Nephron progenitor cell (in vitro differentiated cells): ENCODE measurements around the gene CHIT1.
A peak's percentile ranks its signal among the peaks of the same experiment; 100 is the strongest.

Experiments used
- DNase-seq: peaks from one replicate; pipeline ENCODE4 v3.0.0; 2021
- H3K27ac Mint-ChIP-seq: 2 replicates; pipeline ENCODE4 v1.8.0; 2021; ENCODE audit warnings: mild to moderate bottlenecking, moderate library complexity, mixed read lengths
- H3K27me3 Mint-ChIP-seq: 2 replicates; pipeline ENCODE4 v1.8.0; 2021; ENCODE audit warnings: mild to moderate bottlenecking, low read depth, mixed read lengths; ENCODE audit not compliant: poor library complexity
- H3K36me3 Mint-ChIP-seq: 2 replicates; pipeline ENCODE4 v1.8.0; 2021; ENCODE audit warnings: low read depth, mixed read lengths
- H3K4me1 Mint-ChIP-seq: 2 replicates; pipeline ENCODE4 v1.8.0; 2021; ENCODE audit warnings: mixed read lengths
- H3K4me3 Mint-ChIP-seq: 2 replicates; pipeline ENCODE4 v1.8.0; 2021; ENCODE audit warnings: mild to moderate bottlenecking, moderate library complexity, mixed read lengths
- H3K9me3 Mint-ChIP-seq: 2 replicates; pipeline ENCODE4 v1.8.0; 2021; ENCODE audit warnings: mild to moderate bottlenecking, moderate library complexity, mixed read lengths
- TF ChIP-seq, protein P1 (sequence below): fragments of 200-600 bp; sonication (generic); IDR thresholded peaks from 2 replicates; pipeline ENCODE4 v1.5.0; 2021; ENCODE audit warnings: antibody characterized with exemption

Gene CHIT1

DNA sequence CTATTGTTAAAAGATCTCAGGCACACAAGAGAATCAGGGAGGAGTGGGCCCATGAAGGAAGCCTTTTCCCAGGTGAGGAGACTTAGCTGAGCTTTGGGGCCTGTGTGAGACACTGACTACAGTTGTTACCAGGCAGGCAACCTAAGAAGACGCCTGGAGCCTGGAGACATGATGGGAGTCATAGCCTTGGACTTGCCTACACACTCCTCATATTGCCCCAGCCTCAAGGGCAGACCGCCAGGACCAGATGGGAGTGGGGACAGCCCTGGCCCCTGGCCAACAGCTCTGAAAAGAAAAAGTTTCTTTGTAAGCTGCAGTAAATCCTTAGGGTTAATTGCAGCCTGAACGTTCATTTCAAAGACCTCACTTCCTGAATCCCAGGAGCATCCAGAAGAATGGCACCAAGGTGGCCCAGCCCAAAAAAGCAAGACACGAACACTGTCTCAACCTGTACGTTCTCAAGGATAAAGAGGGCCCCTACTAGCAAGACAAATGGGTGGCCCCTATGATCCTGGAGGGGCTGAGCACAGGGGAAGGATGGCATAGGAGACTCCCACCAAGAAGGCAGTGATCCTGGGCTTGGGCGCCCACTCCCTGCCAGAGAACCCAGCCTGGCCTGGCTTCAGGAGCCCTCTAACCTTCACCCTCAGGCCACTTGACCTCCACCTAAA is 42.6 kb upstream of the CHIT1 start:
- Mint-ChIP-seq H3K27ac (no peak overlapping the region), H3K27me3 (no peaks in the 10 kb centered on the region)

DNA sequence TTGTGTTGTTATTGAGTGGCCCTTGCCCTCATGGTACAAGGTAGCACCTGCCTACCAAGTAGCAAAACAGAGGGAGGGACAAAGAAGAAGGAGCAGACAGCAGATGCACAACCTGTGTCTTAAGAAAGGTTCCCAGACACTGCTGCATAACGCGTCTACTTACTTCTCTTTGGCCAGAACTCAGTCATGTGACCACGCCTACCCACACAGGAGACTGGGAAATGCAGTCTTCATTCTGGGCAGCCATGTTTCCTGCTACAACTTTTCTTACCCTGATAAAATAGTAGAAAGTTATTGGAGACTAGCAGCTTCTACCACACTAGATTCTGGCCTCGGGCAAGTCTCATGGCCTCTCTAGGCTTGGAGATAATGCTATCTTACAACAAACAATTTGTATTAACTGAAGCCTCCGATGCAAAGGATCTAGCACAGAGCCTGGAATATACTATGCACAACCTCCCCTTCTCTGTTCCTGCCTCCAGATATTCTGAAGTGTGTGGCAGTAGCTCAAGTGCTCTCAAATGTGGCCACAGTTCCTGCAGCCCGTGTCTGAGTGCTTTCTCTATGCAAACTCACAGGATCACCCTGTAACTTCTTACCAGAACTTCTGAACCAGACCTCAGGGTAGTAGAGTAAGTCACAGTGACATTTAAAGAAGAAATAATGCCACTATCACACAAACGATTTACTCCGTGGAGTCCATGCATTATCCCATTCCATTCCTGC is 41.7 kb upstream of the CHIT1 start:
- peak overlapping the region; percentile 44 for H3K4me3 Mint-ChIP-seq

More for the DNA sequence above, 42.6 kb upstream of the CHIT1 start:
- TF ChIP-seq, protein P1, sequence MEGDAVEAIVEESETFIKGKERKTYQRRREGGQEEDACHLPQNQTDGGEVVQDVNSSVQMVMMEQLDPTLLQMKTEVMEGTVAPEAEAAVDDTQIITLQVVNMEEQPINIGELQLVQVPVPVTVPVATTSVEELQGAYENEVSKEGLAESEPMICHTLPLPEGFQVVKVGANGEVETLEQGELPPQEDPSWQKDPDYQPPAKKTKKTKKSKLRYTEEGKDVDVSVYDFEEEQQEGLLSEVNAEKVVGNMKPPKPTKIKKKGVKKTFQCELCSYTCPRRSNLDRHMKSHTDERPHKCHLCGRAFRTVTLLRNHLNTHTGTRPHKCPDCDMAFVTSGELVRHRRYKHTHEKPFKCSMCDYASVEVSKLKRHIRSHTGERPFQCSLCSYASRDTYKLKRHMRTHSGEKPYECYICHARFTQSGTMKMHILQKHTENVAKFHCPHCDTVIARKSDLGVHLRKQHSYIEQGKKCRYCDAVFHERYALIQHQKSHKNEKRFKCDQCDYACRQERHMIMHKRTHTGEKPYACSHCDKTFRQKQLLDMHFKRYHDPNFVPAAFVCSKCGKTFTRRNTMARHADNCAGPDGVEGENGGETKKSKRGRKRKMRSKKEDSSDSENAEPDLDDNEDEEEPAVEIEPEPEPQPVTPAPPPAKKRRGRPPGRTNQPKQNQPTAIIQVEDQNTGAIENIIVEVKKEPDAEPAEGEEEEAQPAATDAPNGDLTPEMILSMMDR = no peak
- Mint-ChIP-seq H3K4me1 (peaks cover 65% of the 10 kb centered on the region), H3K9me3 (no peaks in the 10 kb centered on the region), H3K36me3 (no peaks in the 10 kb centered on the region), H3K4me3 (no peak overlapping the region)
- DNase-seq = no peak

DNA sequence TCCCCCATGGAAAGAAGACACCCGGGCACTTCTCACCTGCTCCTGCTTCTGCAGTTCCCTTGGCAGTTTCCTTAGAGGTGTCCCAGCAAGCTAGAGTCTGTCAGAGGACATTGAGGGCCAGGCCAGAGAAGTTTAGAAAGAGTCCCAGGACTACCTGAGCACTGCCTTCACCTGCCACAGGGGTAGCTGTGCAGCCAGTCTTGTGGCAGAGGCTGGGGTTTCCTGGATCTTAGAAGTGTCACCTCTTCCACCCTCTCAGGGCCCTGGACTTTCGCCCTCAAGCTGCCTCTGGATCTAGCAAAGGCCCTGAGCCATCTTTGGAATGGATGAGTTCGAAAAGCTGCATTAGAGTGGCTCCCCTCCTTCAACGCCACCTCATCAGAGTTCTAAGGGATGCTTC is 41.0 kb upstream of the CHIT1 start:
- Mint-ChIP-seq H3K27ac (no peak overlapping the region), H3K4me1 (peaks cover 53% of the 10 kb centered on the region), H3K9me3 (no peaks in the 10 kb centered on the region), H3K36me3 (no peaks in the 10 kb centered on the region), H3K4me3 (no peak overlapping the region), H3K27me3 (no peaks in the 10 kb centered on the region)
- TF ChIP-seq, protein P1 = no peak
- DNase-seq = no peak

More for the DNA sequence above, 41.7 kb upstream of the CHIT1 start:
- DNase-seq = no peak
- Mint-ChIP-seq H3K4me1 (peaks cover 60% of the 10 kb centered on the region), H3K36me3 (no peaks in the 10 kb centered on the region), H3K27me3 (no peaks in the 10 kb centered on the region), H3K27ac (no peak overlapping the region), H3K9me3 (no peaks in the 10 kb centered on the region)
- TF ChIP-seq, protein P1 = no peak

DNA sequence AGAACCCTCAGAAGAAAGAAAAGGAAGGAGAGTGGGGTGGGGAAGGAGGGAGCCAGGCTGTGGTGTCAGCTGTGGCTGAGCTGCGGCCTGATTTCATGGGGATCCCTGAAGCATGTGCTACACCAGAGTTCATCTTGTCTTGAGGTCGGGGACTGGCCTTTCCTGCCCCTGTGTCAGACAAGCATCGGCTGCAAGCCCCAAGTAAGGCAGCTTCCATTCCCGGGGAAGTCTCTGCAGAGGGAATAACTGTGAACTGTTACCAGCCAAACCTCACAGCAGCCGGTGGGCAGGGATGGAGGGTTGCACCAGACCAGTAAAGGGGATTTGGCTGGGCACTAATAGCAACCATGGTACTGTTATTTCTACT is 40.2 kb upstream of the CHIT1 start:
- DNase-seq = no peak
- TF ChIP-seq, protein P1 = no peak
- no peak overlapping the region for H3K4me3 Mint-ChIP-seq
- no peak overlapping the region for H3K27ac Mint-ChIP-seq
- no peaks in the 10 kb centered on the region for H3K27me3 Mint-ChIP-seq
- H3K9me3 Mint-ChIP-seq = no peaks in the 10 kb centered on the region
- H3K4me1 Mint-ChIP-seq = peaks cover 45% of the 10 kb centered on the region
- H3K36me3 Mint-ChIP-seq = no peaks in the 10 kb centered on the region

DNA sequence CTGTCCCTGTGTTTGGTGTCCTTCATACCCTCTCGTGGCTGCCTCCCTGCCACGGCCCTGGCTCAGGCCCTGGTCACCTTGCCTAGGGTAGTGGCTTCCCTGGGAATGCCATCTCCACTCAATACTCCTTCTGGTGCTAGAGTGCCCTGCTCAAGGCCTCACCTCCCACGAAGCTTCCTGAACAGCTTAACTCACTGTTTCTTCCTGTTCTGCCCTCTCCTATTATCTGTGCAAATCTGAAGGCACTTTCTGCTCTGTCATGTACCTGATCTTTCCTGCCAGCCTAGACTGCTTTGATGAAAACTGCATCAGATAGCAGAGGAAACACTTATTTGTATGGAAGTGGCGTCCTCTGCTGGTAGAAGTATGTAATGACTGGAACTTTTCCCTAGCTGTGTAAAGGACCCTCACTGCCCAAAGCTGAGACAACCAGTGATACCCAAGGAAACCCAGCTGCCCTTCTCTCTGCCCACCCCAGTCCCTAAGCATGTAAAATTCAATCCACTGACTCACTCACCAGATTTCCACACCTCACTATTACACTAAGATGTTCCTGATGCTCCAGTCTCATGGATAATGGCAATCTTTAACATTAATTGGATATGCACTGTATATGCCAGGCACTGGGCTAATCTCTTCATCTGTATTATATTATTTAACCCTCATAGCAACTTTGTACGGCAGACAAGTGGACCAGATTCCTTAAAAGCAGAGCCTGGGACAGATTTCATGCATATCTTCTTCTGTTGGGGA is 39.6 kb upstream of the CHIT1 start:
- H3K4me1 Mint-ChIP-seq = peaks cover 39% of the 10 kb centered on the region
- no peak overlapping the region for H3K27ac Mint-ChIP-seq
- peaks cover 3% of the 10 kb centered on the region for H3K27me3 Mint-ChIP-seq
- TF ChIP-seq, protein P1 = peak; percentile 99
- DNase-seq = peak; percentile 50
- H3K36me3 Mint-ChIP-seq = no peaks in the 10 kb centered on the region
- H3K4me3 Mint-ChIP-seq = no peak overlapping the region
- H3K9me3 Mint-ChIP-seq = no peaks in the 10 kb centered on the region
